NOMO-1 treated with dmso at 0.1 percent for 144 hours (cell line): Measurements from ENCODE around the gene DOCK1.
"Not testable (repeated sequence)": the region's sequence is repeated elsewhere in the genome, so short reads cannot be mapped to it uniquely, and the experiment has no call there.

Source experiments
- DNase-seq: peaks from one replicate; lab custom pipeline; 2025; ENCODE audit not compliant: unreplicated experiment; lab: John Stamatoyannopoulos, UW

The DOCK1 gene

GRCh38 chr10:126924180-126924914, 19.1 kb downstream of the DOCK1 start:
- DNase-seq: no peak

- DNase-seq: no peak
Observed at GRCh38 chr10:126924915-126925300, 19.7 kb downstream of the DOCK1 start.

GRCh38 chr10:126926568-126926967, 21.3 kb downstream of the DOCK1 start:
- DNase-seq: no peak

DNA sequence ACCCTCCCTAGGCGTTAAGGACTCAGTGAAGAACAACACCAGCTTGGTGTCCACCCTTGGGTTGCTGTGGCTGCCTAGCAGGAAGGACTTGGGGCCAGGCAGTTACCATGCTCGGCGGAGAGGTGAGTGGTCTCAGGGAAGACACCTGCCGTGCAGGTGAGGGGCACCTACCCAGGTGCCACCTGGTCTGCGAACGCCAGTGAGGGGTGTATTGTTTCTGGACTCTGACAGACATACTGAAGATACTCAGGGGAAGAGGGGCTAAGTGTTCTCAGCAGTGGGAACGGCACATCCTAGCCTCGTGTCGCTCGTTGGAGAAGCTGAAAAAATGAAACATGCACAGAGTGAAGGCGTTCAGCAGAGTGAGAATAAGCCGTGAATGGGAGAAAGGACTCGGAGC, 22.6 kb downstream of the DOCK1 start:
- no peak for DNase-seq

- no peak for DNase-seq
Observed at GRCh38 chr10:126928274-126928673, 23.0 kb downstream of the DOCK1 start.

DNA sequence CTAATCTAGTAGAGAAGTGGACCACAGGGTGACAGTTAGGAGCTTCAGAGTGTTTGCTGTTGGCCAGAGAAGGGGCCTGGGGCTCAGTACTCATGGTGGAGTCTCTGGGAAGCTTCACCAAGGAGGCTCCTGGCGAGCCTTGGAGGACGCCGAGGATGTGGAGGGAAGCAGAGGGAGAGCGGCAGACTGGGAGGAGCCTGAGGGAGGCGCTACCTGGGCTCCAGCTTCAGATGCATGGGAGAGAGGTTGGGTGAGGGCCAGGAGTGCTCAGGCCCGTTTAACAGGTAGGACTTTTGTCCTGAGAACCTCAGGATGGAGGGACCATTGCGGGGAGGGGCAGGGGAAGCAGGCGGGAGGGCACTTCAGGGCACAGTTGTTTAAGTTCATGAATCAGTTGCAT, 24.2 kb downstream of the DOCK1 start:
- no peak for DNase-seq

GRCh38 chr10:126930131-126930882, 25.1 kb downstream of the DOCK1 start:
- no peak for DNase-seq

DNA sequence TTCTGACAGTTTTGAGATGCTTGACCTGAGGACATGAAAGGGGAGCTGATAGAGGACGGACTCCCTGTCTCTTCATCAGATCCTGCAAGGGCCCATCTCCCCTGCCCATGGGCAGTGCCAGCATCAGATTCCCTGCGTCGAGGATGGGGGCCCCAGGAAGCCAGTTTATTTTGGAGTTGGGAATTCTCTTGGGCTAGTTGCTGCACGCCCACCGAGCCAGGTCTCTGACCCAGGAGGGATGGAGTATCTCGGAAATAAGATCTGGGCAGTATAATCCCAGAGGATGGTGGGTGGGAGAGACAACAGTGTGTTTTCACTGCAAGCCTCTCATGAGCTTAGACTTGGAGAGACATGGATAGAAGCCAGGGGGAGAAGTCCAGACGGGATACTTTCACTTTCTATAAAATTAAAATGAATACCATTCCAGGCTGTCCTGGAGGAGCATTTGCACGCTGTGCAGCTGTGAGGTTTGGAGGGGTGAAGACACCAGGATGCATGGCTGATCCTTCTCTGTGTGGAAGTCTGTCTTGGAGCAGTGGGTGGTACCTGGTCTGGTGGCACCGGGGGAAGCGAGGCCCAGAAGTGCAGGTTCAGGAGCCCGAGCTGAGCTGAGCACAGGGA, 25.8 kb downstream of the DOCK1 start:
- no peak for DNase-seq

DNA sequence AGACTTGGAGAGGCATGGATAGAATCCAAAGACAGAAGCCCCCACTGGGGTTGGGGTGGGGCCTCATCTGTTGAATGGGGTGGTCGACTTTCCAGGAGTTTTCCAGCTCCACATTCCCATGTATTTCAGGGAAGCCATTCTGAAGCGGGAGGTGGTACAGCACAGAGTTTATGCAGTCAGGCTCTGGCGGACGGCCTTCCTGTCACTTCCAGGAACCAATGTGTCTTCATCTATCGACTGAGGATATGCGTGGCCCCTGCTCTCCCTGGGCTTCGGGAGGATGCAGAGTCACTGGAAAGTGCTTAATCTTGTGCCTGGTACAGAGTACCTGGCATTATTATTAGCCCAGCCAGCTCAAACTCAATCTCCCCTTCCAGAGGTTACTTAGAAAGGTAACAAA, 26.3 kb downstream of the DOCK1 start:
- DNase-seq: no peak

- DNase-seq: no peak
Observed at GRCh38 chr10:126932516-126932915, 27.3 kb downstream of the DOCK1 start.

DNA sequence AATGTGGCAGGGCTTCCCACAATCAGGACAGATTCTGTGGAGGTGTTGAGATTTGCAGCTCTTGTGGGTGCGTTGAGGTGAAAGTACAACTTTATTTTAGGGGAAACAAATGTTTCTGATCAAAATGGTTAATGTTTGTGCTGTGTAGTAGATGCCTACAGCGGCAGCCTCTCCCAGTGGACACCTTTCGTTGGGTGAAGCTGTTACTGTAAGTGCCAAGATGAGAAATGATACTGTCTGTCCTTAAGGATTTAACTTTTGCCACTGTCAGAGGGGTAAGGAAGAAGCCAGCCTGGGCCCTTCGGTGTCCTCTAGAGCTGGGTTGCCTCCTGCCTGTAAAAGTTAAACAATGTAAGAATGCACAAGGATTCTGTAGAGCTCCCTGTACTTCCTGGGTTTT, 27.9 kb downstream of the DOCK1 start:
- no peak for DNase-seq

DNA sequence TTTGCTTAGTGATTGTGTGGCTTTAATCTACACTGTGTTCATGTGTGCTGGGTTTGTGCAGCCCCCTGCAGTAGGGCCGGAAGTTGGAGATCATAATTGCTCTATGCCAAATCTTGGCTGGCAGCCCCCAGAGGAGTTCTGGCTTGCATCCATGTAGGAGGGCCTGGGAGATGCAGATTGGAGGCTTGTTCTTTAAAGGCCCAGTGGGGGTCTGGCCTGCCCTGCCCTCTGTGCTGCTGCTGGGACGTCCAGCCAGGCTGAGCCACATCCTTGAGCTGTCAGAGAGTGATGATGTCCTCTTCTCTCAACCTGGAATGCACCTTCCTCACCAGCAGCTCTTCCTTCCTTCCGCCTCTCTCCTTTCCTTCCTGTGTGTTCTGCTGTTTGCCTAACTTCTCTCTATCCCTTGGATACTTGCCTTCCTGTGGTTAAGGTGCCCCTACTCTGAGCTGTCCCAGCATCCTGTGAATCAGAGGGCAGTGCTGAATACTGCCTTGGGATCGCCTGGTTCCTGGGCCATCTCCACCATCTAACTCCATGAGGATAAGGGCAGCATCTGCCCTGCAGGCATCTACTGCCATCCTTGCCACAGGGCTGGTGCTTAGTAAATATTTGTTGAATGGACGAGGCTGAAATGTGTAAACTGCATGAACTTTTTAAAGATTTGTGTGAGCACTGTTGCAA, 30.2 kb downstream of the DOCK1 start:
- no peak for DNase-seq

DNA sequence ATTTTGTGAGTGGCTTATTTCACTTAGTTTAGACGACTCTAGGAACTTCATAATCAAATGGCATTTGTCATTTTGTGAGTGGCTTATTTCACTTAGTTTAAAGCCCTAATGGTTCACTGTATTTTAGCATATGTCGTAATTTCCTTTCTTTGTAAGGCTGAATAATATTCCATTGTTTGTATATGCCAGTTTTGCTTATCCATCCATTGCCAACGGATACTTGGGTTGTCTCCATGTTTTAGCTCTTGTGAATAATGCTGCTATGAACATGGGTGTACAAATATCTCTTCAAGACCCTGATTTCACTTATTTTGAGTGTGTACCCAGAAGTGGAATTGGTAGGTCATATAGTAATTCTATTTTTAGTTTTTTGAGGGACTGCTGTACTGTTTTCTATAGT, 31.8 kb downstream of the DOCK1 start:
- DNase-seq: no peak

DNA sequence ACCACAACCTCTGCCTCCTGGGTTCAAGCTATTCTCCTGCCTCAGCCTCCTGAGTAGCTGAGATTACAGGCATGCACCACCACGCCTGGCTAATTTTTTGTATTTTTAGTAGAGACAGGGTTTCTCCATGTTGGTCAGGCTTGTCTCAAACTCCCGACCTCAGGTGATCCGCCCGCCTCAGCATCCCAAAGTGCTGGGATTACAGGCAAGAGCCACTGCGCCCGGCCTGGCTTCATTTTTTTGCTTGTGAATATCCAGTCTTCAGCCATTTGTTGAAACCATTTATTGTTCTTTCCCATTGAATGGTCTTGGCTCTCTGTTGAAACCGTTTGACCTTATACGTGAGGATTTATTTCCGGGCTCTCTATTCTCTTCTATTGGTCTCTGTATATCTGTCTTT, 32.9 kb downstream of the DOCK1 start:
- not testable (repeated sequence) for DNase-seq

DNA sequence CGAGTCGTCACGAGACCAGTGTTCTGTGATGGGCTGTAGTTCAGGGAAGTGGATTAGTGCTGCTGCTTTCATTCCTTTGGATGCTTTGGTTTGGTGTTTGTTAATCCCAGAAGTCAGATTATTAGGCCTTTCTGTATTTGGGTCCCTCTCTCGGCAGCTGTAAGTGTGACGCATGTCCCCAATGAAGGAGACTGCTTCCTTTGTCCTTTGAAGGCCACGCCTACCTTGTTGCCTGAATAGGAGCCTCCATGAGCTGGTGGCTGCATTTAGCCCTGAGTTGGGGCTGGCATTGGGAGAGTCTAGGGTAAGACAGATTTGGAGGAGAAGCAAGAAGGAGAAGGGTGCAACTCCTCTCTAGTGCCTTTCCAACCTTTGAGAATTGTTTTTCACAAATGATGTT, 34.5 kb downstream of the DOCK1 start:
- no peak for DNase-seq

- no peak for DNase-seq
Observed at GRCh38 chr10:126940670-126941310, 35.6 kb downstream of the DOCK1 start.

- no peak for DNase-seq
Observed at GRCh38 chr10:126944191-126944590, 39.0 kb downstream of the DOCK1 start.

- no peak for DNase-seq
Observed at GRCh38 chr10:126945351-126946030, 40.3 kb downstream of the DOCK1 start.

DNA sequence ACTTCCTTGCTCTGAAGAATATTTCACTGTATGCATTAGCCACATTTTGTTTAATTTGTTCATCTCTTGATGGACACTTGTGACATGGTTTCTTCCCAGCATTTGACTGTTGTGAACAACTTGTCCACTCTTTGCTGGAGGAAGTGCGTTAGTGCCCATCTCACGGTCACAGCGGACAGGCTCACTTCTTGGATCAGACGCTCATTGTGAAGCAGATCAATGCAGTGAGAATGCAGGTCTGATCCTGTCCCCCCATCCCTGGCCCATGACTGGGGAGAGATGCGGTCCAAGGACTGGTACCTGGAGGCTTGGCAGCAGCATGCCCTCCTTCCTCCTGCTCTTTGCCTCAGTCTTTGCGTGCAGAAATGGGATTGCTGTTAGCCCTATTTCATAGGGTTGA, 41.5 kb downstream of the DOCK1 start:
- DNase-seq: no peak

DNA sequence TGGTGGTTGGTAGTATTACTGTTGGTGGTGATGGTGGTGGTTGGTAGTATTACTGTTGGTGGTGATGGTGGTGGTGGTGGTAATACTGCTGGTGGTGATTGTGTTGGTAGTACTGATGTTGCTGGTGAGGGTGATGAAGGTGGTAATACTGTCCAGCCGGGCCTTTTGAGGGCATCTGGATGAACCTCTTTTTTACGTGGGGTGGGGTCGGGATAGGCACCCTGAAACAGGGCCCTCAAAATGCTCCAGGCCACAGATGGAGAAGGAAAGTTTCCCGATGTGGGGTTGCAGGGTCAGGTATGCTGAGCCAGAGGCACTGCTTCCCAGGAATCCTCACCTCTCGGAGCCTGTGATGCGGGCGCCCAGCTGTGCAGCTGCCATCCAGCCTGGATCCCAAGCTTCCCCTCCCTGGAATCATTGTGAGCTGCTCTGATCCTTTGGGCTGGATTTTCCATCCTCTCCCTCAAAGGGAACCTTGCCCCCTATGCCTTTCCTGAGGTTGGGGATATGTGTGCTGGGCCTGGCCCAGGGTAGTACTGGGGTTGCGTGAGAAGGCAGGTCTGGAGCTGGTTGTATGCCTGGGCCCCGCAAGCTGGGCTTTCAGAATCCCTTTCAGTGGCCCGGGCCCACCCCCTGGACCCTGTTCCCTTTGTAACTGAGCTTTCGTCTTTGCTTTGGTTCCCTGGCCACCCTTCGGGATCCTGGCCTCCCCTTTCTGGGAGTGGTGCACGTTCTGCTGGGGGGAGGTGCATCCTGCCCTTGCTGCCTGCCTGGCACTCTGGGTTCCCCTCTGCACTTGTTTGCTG, 43.3 kb downstream of the DOCK1 start:
- DNase-seq: no peak
